NCI-H1105 (cell line): ENCODE results near the gene GKN2.

Experiments
- DNase-seq: peaks from one replicate; lab custom pipeline; 2025; lab: John Stamatoyannopoulos, UW

The GKN2 gene, protein sequence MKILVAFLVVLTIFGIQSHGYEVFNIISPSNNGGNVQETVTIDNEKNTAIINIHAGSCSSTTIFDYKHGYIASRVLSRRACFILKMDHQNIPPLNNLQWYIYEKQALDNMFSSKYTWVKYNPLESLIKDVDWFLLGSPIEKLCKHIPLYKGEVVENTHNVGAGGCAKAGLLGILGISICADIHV

DNA sequence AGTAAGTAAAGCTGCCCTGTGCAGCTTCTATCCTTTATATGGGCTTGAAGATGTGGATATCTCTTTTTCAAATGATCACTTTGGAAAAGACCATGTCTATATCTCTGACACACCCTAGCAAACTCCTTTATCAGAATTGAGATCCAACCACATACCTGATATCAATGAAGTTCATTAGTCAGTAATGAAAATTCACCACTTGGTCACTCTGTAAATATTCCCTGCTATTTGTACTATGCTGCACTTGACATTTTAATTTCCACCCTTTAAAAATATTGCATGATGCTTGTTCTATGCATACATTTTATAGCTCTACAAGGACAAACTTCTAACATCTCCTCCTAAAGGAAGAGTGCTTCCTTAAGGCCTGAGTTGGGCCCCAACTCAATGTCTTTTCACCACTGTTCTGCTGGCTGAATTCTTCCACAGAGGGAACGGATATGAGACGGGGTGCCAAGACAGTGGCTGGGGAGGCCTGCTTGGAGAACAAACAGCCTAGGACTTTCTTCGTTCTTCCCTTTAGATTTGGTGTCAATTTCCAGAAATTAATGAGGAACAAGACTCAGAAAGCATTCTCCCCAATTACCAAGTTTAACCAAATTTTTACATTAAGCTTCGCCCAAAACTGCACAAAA lies at the start of gene GKN2:
GKN2 (minus strand) TSS at position 7 of the 635 bp plus-strand sequence. CDS start 32 bp downstream, outside the sequence.
- DNase-seq, result no peak

DNA sequence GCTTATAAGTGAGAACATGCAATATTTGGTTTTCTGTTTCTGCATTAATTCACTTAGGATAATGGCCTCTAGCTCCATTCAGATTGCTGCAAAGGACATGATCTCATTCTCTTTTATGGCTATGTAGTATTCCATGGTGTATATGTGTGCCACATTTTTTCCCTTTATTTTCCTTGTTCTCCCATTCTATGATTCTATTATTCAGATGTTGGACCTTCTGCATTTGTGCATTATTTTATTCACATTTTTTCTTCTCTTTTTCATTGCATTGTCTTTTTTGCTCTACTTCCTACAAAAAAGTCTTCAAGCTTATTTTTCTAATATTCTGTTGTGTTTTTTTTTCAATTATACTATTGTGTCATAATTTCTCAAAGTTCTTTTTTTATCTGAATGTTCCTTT lies 49.2 kb upstream of the GKN2 start:
- no peak for DNase-seq

DNA sequence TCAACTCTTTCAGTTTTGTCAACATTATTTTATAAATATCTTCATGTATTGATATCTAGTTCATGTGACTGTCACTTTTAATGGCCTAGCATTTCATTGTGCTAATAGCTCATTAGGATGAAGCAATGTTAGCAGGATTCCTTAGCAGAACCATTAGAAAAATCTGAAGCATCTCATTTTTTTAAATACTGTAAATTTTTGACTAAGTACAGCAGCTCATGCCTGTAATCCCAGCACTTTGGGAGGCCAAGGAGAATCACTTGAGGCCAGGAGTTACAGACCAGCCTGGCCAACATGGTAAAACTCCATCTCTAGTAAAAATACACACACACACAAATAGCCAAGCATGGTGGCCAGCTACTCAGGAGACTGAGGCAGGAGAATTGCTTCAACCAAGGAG lies 44.7 kb upstream of the GKN2 start:
- DNase-seq, result no peak

DNA sequence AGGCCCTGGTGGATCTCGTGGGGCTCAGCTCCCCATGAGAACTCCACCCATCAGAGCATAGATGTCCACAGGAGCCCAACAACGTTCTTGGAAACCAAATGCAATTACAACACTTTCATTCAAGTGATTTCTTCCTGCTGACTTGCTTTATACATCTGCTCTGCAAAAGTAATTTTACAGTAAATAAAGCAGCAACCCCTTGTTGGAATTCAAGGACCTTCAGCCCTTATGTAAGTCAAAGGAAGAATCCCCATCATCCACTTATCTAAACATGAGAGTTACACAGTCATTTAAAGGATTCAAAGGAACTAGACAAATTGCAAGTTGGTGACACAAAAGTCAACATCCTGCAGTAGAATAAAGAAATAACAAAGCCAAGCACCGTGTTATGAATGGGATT lies 43.2 kb upstream of the GKN2 start:
- DNase-seq, result no peak

DNA sequence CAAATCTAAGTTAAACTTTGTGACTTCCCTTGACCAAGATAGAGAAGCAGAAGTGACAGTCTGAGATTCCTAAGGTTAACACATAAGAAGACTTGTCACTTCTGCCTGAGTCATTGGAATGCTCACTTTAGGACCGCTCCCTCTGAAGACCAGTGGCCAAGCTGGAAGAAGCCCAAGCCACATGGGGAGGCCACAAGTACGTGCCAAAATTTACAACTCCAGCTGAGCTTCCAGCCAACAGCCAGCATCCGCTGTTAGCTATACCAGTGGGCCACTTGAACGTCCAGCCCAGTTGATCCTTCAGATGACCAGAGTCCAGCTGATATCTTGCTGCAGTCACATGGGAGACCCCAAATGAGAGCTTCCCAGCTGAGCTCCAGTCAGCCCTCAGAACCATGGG lies 42.2 kb upstream of the GKN2 start:
- DNase-seq, result no peak

DNA sequence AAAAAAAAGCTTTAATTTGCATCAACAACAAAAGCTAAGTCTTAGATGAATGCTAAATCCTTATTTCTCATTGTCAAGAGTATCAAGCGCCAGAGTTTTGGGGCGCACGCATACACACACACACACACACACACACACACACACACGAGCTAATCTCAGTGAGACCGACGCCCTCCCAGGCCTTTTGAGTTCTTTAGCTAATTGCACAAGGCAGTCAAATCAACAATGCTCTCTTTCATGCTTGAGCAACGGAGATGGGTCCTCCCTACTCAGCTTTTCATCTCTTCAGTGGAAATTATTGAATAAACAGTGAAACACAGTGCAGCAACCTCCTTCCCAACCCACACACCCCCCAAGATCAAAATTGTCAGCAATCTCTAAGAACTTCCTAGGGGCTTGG lies 41.0 kb upstream of the GKN2 start:
- DNase-seq, result no peak

DNA sequence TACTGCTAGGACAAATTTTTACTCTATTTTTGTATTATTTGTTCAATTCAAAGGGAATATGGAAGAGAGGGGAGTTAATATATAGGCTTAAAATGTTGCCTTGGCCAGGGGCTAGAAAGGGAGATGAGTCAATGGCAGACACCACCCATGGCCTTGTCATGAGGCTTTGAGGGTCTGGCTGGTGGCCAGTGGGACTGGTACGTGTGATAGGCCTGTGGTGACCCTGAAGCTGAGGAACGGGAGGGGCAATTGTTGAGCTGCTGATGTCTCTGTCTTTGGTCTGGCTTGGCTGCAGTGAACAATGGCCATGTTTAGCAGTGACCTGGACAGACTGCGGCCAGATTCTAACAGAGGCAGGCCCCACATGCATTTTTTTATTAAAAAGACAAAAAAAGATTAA lies 40.2 kb upstream of the GKN2 start:
- DNase-seq, result no peak

DNA sequence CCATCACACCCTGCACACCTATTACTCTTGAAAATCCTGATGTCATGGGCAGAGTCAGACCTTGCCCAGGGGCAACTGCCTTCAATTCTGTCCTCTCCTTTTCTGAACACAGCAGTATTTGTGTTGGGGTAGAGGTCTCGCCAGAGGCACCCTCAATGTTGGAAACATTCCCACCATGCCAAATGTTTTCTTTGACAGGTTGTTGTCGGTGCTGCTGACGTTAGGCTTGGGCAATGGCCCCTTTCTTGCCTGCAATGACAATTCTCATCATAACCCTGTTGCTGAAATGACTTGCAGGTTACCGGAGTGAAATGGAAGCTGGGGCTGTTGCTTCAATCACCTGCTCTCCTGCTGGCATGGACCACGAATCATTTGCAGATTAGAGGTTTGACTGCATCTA lies 39.6 kb upstream of the GKN2 start:
- DNase-seq, result no peak

DNA sequence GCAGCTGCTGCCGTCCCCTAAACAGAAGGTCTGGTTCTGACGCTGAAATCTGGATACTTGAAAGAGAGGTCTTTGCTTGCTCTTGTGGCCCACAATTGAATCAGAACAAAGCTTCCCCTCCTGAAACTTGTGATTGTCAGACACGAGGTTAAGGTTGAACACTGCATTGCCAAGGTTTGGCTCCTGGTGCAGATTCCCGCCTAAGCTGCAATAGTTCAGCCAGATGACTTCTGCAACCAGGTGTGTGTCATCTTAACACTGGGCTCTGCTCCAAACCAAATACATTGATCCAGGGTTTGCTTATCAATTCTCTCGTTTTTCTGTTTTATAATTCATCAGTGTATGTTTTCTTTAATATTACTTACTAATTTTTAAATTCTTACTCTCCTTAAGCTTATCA lies 36.3 kb upstream of the GKN2 start:
- DNase-seq, result no peak

DNA sequence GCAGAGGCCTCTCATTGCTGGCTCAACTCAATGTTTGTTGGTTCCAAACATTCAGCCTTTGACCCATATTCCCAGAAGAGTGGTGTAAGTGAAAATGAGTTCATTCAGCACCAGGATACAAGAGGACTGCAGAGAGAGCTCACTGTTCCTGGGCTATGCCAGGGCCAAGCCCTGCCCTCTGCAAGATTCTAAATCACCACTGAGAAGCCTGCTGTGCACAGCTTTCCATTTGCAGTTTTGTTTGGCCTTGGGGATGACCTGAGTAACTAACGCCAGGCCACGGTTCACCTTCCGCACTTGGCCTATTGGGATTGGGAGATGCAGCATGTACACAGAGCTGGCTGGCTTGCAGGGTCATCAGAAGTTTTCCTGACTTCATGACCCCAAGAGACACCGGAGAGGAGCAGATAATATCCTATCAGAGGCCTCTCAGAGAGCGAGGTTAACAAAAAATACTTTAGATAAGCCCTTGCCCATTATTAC lies 34.4 kb upstream of the GKN2 start:
- DNase-seq, result no peak

DNA sequence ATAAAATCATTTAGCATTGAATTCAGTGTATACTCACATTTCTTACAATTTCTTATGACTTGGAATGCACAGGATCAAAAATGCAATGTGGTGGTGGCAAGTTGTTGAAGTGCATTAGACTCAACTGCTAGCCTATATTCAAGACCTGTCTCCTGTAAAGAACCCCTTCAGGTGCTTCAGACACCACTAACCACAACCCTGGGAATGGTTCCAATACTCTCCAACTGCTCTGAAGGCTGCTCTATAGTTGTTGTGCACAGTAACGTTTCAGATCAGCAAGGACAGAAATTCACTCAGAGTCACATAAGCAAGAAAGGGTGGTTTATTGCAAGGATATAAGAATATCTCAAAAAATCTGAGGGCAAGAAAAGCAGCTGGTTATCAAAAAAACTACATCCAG lies 28.3 kb upstream of the GKN2 start:
- DNase-seq, result no peak

DNA sequence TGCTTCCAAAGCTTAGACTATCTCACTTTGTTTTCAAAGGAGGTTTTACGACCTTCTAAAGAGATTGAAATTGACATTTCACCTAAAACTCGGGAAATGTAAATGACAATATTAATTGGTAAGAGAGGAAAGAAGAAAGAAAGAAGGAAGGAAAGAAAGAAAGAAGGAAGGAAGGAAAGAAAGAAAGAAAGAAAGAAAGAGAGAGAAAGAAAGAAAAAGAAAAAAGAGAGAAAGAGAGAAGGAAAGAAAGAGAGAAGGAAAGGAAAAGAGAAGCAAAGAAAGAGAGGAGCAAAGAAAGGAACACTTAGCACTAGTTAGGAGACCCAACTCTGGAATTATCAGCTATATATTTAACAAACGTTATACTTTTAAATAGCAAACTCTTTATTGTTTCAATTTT lies 25.4 kb upstream of the GKN2 start:
- no peak for DNase-seq

DNA sequence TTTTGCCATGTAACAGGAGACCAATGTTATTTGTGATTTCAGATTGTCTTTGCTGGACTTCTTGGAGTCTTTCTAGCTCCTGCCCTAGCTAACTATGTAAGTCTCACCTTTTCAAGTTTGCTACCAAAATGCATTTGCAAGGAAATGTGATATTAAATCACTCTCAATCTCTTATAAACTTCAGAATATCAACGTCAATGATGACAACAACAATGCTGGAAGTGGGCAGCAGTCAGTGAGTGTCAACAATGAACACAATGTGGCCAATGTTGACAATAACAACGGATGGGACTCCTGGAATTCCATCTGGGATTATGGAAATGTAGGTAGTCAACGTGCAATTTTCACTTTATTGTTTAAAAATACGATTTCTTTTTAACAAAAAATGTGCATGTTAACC lies 24.8 kb upstream of the GKN2 start:
- no peak for DNase-seq

DNA sequence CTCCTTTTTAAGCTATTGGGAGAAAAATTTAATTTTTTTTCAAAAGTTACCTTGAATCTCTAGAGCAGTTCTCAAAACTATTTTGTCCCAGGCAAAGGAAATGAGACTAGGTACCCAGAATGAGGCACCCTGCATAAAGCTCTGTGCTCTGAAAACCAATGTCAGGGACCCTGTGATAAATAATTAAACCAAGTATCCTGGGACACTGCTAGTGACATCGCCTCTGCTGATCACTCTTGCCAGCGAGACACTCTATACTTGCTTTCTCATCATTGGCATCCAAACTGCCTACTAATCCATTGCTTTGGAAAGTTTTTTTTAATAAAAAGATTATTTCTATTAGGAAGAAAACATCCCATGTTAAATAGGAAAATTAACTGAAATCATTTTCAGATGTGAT lies 23.2 kb upstream of the GKN2 start:
- DNase-seq, result no peak

DNA sequence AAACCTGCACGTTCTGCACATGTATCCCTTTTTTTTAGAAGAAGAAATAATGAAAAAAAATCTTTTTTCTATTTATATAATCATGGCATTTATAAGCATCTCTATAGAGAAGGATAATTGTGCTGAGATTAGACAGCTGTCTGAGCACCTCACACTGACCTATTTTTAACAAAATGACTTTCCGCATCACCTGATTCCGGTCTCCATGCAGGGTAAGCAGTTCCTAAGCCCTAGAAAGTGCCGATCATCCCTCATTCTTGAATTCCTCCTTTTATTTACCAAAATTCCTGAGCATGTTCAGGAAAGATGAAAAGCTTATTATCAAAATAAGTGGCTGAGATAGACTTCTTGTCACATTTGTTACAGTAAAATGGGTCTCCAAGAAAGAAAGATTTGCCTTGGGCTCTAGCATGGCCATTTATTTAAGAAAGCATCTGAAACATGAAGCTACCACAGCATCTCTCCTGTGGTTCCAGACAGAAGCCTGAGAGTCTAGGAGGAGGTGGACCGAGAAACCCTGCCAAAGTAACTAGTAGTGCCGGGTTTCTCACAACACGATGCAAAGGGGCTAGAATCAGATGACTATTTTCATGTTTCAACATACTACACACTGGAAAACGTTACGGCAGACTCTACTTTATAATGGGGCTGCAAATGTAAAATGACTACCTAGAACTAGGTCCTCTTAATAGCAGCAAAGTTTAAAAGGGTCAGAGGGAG lies 22.4 kb upstream of the GKN2 start:
- no peak for DNase-seq

DNA sequence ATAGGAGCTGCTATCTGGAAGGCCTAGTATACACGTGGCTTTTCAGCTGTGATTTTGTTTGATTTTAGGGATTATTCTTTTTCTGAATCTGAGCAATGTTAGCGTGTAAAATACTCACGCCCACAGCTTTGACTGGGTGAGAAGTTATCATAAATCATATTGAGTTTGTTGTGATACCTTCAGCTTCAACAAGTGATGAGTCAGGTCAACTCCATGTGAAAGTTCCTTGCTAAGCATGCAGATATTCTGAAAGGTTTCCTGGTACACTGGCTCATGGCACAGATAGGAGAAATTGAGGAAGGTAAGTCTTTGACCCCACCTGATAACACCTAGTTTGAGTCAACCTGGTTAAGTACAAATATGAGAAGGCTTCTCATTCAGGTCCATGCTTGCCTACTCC lies 21.6 kb upstream of the GKN2 start, which contains the start of gene GKN1:
GKN1 (plus strand) TSS at position 386 of the 400 bp plus-strand sequence. CDS start 42 bp downstream, outside the sequence.
- DNase-seq, result no peak

DNA sequence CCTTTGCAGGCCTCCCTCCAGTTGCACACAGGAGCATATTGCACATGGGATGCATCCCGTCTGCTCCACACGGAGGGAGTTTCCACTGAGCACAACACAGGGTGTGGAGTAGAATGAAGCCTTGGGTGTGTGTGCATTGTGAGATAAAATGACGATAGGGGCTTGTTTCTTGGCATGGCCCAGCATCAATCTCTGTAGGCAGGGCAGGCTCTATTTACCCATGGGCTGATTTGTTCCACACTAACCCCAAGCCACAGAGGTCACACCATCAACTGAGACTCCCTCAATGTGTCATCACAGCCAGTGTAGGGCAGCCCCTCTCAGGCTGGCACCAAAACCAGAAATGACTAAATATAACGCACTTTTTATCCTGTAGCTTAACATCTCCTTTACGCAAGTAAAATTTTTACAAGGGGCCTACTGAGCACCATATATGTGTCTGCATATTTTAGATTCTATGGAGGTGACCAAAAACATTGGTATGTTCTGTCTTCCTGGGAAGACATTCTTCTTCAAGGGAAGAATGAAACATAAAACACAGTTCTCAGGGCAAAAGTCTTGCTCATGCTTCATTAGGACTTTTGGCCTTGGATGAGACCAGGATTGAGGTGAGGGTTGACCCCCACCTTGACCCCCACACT lies 19.0 kb upstream of the GKN2 start:
- DNase-seq, result no peak

DNA sequence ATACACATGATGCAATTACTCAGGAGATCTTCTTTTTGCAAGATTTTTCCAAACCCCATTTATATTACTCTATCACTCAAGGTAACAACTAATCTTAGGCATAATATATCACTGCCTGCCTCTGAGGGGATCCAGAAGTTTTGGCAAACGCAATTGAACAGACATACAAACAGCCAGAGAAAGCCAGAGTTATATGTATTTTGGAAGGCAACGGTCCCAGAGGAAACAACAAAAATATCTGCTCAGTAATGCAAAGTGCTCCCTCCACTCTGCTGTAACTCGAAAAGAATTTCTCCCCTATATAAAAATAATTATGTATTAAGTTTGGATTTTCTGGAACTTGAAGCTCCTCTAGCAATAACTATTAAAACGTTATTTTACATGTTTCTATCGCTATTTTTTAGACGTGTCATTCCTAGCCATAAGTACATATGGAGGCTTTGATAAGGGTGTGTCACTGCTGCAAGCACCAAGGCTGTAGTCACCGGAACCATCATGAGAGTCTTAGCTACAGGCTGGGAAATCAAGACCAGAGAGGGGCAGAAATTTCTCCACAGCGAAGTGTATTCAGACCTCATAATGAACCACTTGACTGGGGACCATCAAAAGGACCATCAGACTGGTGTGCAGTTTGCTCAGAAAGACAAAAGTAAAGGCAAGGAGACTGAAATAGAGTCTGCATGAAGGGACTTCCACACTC lies 18.0 kb upstream of the GKN2 start:
- no peak for DNase-seq

DNA sequence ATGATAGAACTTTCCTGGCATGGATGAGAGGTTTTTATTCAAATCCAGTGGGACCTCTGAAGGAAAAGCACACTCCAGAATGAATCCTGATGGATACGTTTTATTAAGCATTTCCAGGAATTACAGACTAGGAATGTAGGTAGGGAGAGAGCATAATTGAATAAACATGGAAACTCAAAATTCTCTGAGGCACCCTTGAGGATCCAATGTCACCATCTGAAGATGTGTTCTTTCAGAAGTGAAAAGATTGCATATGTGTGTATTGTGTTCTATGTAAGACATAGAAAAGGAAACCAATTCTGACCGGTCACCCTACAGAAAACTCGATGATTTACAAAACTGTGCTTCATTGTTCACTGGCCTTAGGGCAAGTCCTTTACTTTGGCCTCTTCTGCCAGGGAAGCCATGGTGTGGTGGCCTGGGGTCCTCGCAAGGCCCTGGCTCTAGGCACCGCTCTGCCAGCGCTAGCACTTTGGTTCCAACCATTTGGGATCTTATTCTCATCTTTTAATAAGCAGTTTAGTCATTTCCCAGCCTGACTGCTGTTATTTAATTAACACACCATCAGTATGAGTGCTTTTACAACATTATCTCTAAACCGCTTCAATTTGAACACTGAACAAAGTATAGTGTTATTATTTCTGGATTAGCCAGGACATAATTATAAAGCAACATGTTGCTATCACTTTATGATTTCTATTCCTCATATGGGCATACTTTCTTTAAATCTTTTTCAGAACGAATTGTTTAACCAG lies 17.2 kb upstream of the GKN2 start:
- no peak for DNase-seq

DNA sequence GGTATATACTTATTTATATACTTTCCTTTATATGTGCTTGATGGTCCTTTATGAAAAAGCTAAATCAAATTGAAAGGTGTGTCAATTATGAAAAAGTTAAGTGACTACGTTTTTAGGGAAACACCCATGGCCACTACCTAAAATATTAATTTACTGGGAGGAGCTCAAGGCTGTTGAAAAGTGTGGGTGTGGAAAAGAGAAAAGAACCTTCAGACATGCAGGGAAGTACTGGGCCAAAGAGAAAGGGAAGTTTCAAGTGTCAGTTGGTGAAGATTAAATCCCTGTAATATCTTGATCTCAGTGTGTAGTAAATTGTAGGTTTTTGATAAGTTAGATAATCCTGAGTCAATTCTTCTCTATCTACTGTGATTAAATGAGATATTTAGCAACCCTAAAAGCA lies 15.5 kb upstream of the GKN2 start:
- DNase-seq, result no peak

DNA sequence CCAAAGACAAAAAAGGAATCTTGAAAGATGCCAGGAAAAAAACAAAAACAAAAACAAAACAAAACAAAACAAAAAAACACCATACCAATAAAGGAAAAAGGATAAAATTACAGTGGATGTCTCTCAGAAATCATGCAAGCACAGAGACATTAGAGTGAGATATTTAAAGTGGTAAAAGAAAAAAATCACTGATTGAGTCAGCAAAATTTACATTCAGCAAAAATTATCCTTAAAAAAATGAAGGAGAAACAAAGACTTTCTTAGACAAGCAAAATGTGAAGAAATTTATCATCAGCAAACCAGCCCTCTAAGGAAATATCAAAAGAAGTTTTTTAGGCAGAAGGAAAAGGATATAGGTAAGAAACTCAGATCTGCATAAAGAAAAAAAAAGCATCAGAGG lies 11.6 kb upstream of the GKN2 start:
- no peak for DNase-seq

DNA sequence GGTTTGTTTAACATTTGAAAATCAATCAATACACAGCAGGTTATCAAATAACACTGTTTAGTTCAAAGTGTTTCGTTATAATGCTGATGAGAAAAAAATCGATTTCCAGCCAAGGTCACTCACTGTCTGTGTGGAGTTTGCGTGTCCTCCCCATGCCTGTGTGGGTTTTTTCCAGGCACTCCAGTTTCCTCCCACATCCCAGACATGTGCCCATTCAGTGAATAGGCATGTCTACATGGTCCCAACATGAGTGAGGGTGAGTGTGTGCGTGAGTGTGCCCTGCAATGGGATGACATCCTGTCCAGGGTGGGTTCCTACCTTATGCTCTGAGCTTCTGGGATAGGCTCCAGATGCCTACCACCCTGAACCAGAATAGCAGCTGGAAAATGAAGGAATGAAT lies 8.7 kb upstream of the GKN2 start:
- no peak for DNase-seq
